Astrocyte of the spinal cord (primary cell): ENCODE results near the gene BLNK.

ENCODE experiments used
- DNase-seq: peaks from one replicate; pipeline ENCODE4 v3.0.0; 2011; ENCODE audit warnings: low read depth, low spot score
- H3K4me3 ChIP-seq: 2 replicates; pipeline ENCODE4 v1.5.1; 2011; ENCODE audit warnings: low read depth, mild to moderate bottlenecking, low read length, moderate library complexity
- CTCF ChIP-seq: IDR thresholded peaks from 2 replicates; pipeline ENCODE4 v1.5.1; 2012; ENCODE audit warnings: low read depth, mild to moderate bottlenecking, low read length, inconsistent platforms
- in situ Hi-C: cut with HindIII; loops from 2 replicates; pipeline ENCODE4 v1.10.0; 2017; ENCODE audit warnings: low sequenced_read_pairs

Gene BLNK

GRCh38 chr10:96255549-96256333, 15.6 kb downstream of the BLNK start:
- no peak for TF ChIP-seq CTCF
- in situ Hi-C loops: no loop called here
- DNase-seq: no peak
- H3K4me3 ChIP-seq: no peak overlapping the region

DNA sequence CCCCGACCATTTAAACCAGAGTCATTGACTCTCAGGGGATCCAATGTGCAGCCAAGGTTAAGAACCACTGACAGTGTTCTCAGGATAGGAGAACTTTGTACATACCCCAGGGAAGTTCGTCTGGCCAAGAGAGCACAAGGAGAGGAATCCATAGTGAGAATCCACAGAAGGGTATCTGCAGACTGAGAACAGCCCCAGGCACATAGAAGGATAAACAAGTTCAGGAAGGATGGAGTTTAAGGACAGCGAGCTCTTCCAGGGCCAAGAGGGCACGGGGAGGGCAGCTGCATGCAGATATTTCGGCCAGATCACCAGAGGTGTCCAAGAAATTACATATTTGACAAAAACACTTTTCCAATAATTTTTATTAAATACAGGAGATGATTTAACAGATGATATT, 16.4 kb downstream of the BLNK start:
- no peak for TF ChIP-seq CTCF
- DNase-seq: no peak
- in situ Hi-C loops: no loop called here
- no peak overlapping the region for H3K4me3 ChIP-seq

DNA sequence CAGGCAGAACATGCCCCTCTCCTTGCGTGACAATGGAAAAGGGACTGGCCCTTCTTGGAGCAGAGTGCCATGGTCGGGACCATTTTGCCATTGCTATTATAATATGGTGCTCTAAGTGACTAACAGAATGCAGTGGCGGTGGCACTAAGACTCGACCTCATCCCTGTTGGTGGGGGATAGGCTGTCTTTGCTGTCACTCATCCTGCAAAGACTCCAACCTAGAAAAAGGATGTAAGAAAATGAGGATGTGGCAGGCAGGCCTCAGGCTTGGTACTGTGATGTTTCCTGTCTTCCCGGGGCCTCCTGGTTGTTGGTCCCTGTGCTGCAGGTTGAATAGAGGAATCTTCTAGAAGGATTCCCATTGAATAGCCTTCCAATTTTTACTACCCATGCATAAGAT, 18.6 kb downstream of the BLNK start:
- H3K4me3 ChIP-seq: no peak overlapping the region
- in situ Hi-C loops: no loop called here
- TF ChIP-seq CTCF: no peak
- no peak for DNase-seq

- TF ChIP-seq CTCF: no peak
- in situ Hi-C loops: no loop called here
- no peak for DNase-seq
- H3K4me3 ChIP-seq: no peak overlapping the region
Observed at GRCh38 chr10:96250349-96250748, 21.0 kb downstream of the BLNK start.

DNA sequence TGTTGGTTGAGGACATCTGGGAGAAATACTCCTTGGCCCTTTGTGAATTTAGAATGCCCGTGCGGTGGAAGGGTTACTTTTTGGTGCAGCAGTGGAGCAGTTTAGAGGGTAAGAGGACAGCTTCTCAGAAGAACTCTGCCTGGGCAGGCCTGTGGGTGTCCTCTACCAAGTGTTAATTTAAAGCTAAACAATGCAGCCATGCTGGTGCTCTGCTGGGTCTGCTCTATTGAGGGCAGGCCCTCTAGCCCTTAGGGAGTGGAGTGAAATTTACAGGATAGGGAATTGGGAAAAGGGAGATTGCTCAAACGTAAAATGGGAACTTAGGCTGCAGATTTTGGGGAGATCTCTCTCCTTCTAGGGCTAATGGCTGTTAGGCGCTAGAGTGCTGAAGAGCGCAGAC, 22.1 kb downstream of the BLNK start:
- no peak for DNase-seq
- no peak overlapping the region for H3K4me3 ChIP-seq
- TF ChIP-seq CTCF: no peak
- in situ Hi-C loops: no loop called here

GRCh38 chr10:96244354-96244753, 27.0 kb downstream of the BLNK start:
- DNase-seq: no peak
- no peak overlapping the region for H3K4me3 ChIP-seq
- in situ Hi-C loops: no loop called here
- no peak for TF ChIP-seq CTCF
